Measurements from ENCODE around the gene ZNF862.

Gene ZNF862

GRCh38 chr7:149845257-149845980, 7.2 kb downstream of the ZNF862 start:
- TF ChIP-seq CTCF (IDR thresholded peaks at IDR 0.05) = no peak
- Histone ChIP-seq H3K36me3 (peaks cover 9 to 49% (median 22%) of the 10 kb centered on the region in 3 donors), H3K4me3 (no peak overlapping the region), H3K9me3 (no peaks in the 10 kb centered on the region), H3K27ac (no peak overlapping the region), H3K4me1 (no peaks in the 10 kb centered on the region), H3K27me3 (no peaks in the 10 kb centered on the region)
- intact Hi-C loops (cut with DNase I; ENCODE audit: low total_unique reads) = no loop called here
- no peak for DNase-seq

DNA sequence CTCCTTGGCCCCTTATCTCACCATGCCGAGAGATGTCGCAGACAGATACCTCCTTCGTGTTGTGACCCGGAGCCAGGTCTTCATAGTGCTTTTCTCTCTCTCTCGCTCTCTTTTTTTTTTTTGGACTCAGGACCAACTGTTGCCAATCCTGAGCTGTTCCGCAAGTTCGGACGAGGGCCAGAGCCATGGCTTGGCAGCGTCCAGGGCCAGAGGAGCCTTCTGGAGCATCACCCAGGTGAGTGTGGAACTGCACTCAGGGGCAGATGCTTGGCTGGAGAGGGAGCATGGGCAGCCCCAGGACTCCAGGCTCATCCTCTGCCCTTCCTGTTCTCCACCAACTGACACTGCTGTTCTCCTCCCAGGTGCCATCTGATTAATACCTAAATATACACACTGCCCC, 7.8 kb downstream of the ZNF862 start:
- Histone ChIP-seq H3K4me3 (no peak overlapping the region), H3K36me3 (peaks cover 9 to 52% (median 28%) of the 10 kb centered on the region in 3 donors), H3K27me3 (no peaks in the 10 kb centered on the region), H3K9me3 (no peaks in the 10 kb centered on the region), H3K27ac (no peak overlapping the region), H3K4me1 (no peaks in the 10 kb centered on the region)
- no peak for DNase-seq
- no peak for TF ChIP-seq CTCF (IDR thresholded peaks at IDR 0.05)
- intact Hi-C loops (cut with DNase I; ENCODE audit: low total_unique reads) = no loop called here

GRCh38 chr7:149846436-149847046, 8.4 kb downstream of the ZNF862 start:
- Histone ChIP-seq H3K4me3 (no peak overlapping the region), H3K9me3 (no peaks in the 10 kb centered on the region), H3K27ac (no peak overlapping the region), H3K27me3 (no peaks in the 10 kb centered on the region), H3K4me1 (no peaks in the 10 kb centered on the region), H3K36me3 (peaks cover 9 to 52% (median 28%) of the 10 kb centered on the region in 3 donors)
- intact Hi-C loops (cut with DNase I; ENCODE audit: low total_unique reads) = no loop called here
- no peak for TF ChIP-seq CTCF (IDR thresholded peaks at IDR 0.05)
- no peak for DNase-seq

- H3K9me3 ChIP-seq = no peaks in the 10 kb centered on the region
- intact Hi-C loops (cut with DNase I; ENCODE audit: low total_unique reads) = no loop called here
- no peak overlapping the region for H3K27ac ChIP-seq
- H3K36me3 ChIP-seq = peaks cover 9 to 66% (median 38%) of the 10 kb centered on the region in 3 donors
- TF ChIP-seq CTCF (IDR thresholded peaks at IDR 0.05) = no peak
- no peaks in the 10 kb centered on the region for H3K4me1 ChIP-seq
- no peaks in the 10 kb centered on the region for H3K27me3 ChIP-seq
- no peak for DNase-seq
- no peak overlapping the region for H3K4me3 ChIP-seq
These were observed 11.0 kb downstream of the ZNF862 start for GRCh38 chr7:149849174-149849573.

DNA sequence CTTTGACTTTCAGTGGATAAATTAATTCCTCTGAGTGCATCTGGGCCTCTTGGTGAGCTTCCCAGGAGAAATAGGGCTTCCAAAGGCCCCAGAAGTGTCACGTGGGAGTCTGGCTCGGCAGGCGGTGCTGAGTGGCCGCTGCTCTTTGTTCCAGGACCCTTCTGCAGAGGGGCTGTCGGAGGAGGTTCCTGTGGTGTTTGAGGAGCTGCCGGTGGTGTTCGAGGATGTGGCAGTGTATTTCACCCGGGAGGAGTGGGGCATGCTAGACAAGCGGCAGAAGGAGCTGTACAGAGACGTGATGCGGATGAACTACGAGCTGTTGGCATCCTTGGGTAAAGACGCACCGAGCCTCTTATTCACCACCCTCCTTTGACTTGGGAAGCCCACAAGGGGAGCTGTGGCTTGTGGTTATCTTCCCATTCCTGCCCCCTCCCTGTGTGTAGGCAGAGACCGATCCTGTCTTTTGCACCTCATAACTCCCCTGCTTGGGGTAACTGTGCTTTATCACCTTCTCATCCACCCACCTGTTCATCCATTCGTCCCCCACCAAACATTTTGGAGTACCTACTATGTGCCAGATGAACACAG, 11.9 kb downstream of the ZNF862 start:
- H3K4me1 ChIP-seq = no peaks in the 10 kb centered on the region
- peaks cover 9 to 69% (median 38%) of the 10 kb centered on the region in 3 donors for H3K36me3 ChIP-seq
- DNase-seq = no peak
- no peak for TF ChIP-seq CTCF (IDR thresholded peaks at IDR 0.05)
- intact Hi-C loops (cut with DNase I; ENCODE audit: low total_unique reads) = no loop called here
- H3K27me3 ChIP-seq = no peaks in the 10 kb centered on the region
- H3K27ac ChIP-seq = no peak overlapping the region
- H3K9me3 ChIP-seq = no peaks in the 10 kb centered on the region
- H3K4me3 ChIP-seq = no peak overlapping the region

Measured in tibial artery (tissue), 4 donors.